Spinal cord (tissue), 10 donors: ENCODE results near the gene KIRREL3. TPM values are rescaled to one million over a fixed set of nuclear protein-coding genes. Genes with fewer than 3 reads are reported as not detected.
A peak's percentile ranks its signal among the peaks of the same experiment; 100 is the strongest.

ENCODE experiments used
- DNase-seq, 6 donors: peaks; one replicate each; pipeline versions ENCODE4 v3.0.0 to v3.0.0-alpha.2; 2013 to 2015; ENCODE audit warnings: low spot score in 6 of 6, low read depth in 4 of 6
- H3K27ac ChIP-seq: one replicate; pipeline ENCODE4 v1.5.1; 2013; ENCODE audit warnings: low read depth, low read length, control low read depth
- H3K27me3 ChIP-seq: one replicate; pipeline ENCODE4 v1.6.1; 2013; ENCODE audit warnings: low read length; ENCODE audit not compliant: control insufficient read depth, insufficient read depth
- H3K36me3 ChIP-seq: one replicate; pipeline ENCODE4 v1.6.1; 2013; ENCODE audit warnings: low read length; ENCODE audit not compliant: control insufficient read depth, insufficient read depth
- H3K4me1 ChIP-seq: one replicate; pipeline ENCODE4 v1.6.1; 2013; ENCODE audit warnings: low read length; ENCODE audit not compliant: control insufficient read depth, insufficient read depth
- H3K4me3 ChIP-seq: one replicate; pipeline ENCODE4 v1.5.1; 2013; ENCODE audit warnings: low read depth, low read length, control low read depth
- H3K9me3 ChIP-seq: one replicate; pipeline ENCODE4 v1.6.1; 2013; ENCODE audit warnings: low read length; ENCODE audit not compliant: control insufficient read depth, insufficient read depth
- WGBS: methylation state at CpG from one replicate; pipeline ENCODE4 v1.1.5; 2013; ENCODE audit warnings: missing lambda C conversion rate; ENCODE audit not compliant: insufficient coverage; 5-methylcytosine and 5-hydroxymethylcytosine counted together
- polyA plus RNA-seq, 2 donors: library from polyadenylated mRNA; unstranded; fragments of 120-200 nt; gene quantifications; one replicate each; pipeline ENCODE4 v1.2.1, GENCODE V29; 2013; ENCODE audit not compliant: insufficient read length in 2 of 2
- total RNA-seq, 2 donors: library from RNA; depleted of rRNA in 1 of 2; stranded (reverse); fragments of 120-200 nt in 1 of 2; fragments of >200 nt in 1 of 2; gene quantifications; one replicate each; pipeline versions ENCODE4 v1.2.3 to v1.2.4, GENCODE V29; 2013 to 2014
- donor health status: healthy.

The KIRREL3 gene
- total and polyA plus RNA-seq, 4 donors = 10.0 to 58.1 (median 31.7) TPM

DNA sequence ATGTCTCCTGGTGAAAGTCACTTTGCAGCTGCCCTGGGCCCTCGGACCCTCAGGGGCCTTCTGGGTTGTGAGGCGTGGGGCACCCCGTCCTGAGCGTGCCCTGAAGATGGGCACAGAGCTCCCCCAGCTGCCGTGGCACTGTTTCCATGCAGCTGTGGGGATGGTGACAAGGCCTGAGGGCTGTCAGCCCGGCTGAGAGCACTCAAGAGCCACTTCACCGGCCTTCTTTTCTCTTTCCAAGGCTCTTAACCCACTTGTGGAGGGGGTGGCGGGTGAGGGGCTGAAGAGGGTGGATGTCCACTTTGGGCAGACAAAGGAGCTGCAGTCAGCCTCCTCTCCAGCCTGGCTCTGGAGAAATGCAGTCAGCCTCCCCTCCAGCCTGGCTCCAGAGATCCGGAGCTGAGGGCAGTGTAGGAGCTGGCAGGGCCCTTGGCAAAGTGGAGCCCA lies 405.6 kb downstream of the KIRREL3 start:
- peaks cover 34% of the 10 kb centered on the region for H3K4me1 ChIP-seq
- WGBS = 66% methylated on average over 6 of the region's 9 CpGs
- no peaks in the 10 kb centered on the region for H3K36me3 ChIP-seq

GRCh38 chr11:126592496-126593410 lies 407.8 kb downstream of the KIRREL3 start:
- Histone ChIP-seq H3K4me1 (peaks cover 39% of the 10 kb centered on the region), H3K4me3 (no peak overlapping the region), H3K27me3 (peaks cover 20% of the 10 kb centered on the region), H3K36me3 (no peaks in the 10 kb centered on the region), H3K27ac (no peak overlapping the region), H3K9me3 (no peaks in the 10 kb centered on the region)
- WGBS = 72% methylated on average over 21 of the region's 21 CpGs
- DNase-seq = no peak

More for the DNA sequence above, 405.6 kb downstream of the KIRREL3 start:
- Histone ChIP-seq H3K9me3 (no peaks in the 10 kb centered on the region), H3K27me3 (peaks cover 17% of the 10 kb centered on the region), H3K4me3 (no peak overlapping the region), H3K27ac (no peak overlapping the region)
- DNase-seq = no peak

DNA sequence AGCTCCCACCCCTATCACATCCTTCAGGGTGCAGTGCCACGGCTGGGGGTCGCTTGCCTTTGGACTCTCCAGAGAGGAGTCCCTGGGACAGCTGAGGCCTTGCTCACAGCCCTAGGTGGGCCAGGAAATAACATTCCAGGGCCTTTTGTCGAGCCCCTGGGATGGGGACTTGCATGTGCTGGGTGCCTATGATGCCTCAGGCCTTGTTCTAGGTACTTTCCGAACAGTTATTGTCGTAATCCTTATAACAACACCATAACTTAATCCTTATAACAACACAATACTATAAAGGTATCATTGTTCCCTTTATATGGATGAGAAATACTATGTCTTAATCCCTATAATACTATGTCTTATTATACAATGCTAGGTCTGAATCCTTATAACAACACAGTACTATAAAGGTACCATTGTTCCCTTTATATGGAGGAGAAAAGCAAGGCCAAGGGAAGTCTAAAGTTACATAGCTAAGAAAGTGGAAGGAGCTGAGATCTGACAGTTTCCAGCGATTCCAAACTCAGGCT lies 408.5 kb downstream of the KIRREL3 start:
- H3K27me3 ChIP-seq = peaks cover 16% of the 10 kb centered on the region
- H3K4me3 ChIP-seq = no peak overlapping the region
- no peaks in the 10 kb centered on the region for H3K9me3 ChIP-seq
- DNase-seq = no peak
- peaks cover 42% of the 10 kb centered on the region for H3K4me1 ChIP-seq
- 96% methylated on average over 3 of the region's 6 CpGs for WGBS
- H3K27ac ChIP-seq = no peak overlapping the region
- no peaks in the 10 kb centered on the region for H3K36me3 ChIP-seq

DNA sequence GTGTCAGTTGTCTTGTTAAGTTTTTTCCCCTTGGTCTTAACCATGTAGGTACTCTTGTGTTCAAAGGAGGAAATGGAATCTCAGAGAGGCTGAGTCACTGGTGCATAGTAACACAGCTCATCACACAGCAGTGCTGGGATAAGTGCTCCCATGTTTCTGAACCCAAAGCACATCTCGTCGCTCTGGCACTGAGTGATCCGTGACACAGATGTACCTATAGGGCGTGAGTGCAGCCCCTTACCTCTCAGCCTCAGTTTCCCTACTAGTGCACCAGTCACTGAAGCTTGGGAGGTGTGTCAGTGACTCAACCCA lies 411.1 kb downstream of the KIRREL3 start:
- Histone ChIP-seq H3K27ac (no peak overlapping the region), H3K36me3 (no peaks in the 10 kb centered on the region), H3K9me3 (no peaks in the 10 kb centered on the region), H3K4me1 (peaks cover 53% of the 10 kb centered on the region), H3K4me3 (no peak overlapping the region), H3K27me3 (peaks cover 15% of the 10 kb centered on the region)
- WGBS = 91% methylated on average over 4 of the region's 4 CpGs
- no peak for DNase-seq

GRCh38 chr11:126588630-126589491 lies 411.7 kb downstream of the KIRREL3 start:
- H3K4me3 ChIP-seq = no peak overlapping the region
- no peak overlapping the region for H3K27ac ChIP-seq
- WGBS = 65% methylated on average over 16 of the region's 16 CpGs
- DNase-seq = peak in 1 of 6 donors; percentile 66
- H3K9me3 ChIP-seq = no peaks in the 10 kb centered on the region
- H3K4me1 ChIP-seq = peaks cover 57% of the 10 kb centered on the region
- peaks cover 16% of the 10 kb centered on the region for H3K27me3 ChIP-seq
- H3K36me3 ChIP-seq = no peaks in the 10 kb centered on the region

- WGBS = no CpG with 5 or more reads among the region's 4 CpGs
- DNase-seq = peak in 1 of 6 donors; percentile 65
- H3K27ac ChIP-seq = no peak overlapping the region
- peaks cover 59% of the 10 kb centered on the region for H3K4me1 ChIP-seq
- H3K27me3 ChIP-seq = peaks cover 16% of the 10 kb centered on the region
- no peak overlapping the region for H3K4me3 ChIP-seq
- H3K36me3 ChIP-seq = no peaks in the 10 kb centered on the region
- no peaks in the 10 kb centered on the region for H3K9me3 ChIP-seq
Measured at GRCh38 chr11:126587541-126587940, 413.0 kb downstream of the KIRREL3 start.

DNA sequence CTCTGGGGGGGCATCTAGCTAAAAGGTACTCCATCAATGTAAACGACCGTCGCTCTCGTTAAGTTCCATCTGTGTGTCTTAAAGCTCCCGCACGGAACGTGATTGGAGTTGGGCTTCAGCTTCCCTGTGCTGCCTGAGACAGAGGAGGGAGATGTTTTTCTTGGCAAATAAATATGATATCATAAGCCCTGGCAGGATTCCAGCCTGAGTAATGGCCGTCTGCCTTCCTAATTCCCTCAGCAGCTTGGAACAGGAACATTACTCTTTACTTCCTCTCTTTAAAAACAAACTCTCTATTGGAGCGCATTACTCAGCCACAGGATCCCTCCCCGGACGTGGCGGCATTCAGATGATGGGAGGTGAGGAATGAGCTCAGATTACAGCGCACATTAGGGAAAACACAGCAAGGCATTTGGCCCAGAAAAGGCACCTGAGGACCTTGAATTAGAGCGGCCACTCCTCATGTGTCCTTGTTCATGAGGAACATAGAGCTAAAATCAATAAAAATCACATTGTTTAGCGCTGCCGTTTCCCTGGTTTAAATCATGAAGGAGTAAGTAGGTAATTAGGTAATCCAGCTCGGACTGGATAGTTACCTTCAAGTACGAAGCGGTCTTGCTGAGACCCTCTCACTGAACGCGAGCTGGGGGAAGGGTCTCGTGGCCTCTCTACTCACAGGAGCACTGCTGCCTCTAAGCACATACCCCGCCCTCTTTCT lies 414.6 kb downstream of the KIRREL3 start:
- Histone ChIP-seq H3K36me3 (no peaks in the 10 kb centered on the region), H3K27me3 (peaks cover 15% of the 10 kb centered on the region), H3K9me3 (no peaks in the 10 kb centered on the region), H3K27ac (peak overlapping the region; percentile 4), H3K4me3 (no peak overlapping the region), H3K4me1 (peaks cover 66% of the 10 kb centered on the region)
- WGBS = 29% methylated on average over 17 of the region's 23 CpGs
- peak in 4 of 6 donors; percentile 31 to 92 (median 66) for DNase-seq

DNA sequence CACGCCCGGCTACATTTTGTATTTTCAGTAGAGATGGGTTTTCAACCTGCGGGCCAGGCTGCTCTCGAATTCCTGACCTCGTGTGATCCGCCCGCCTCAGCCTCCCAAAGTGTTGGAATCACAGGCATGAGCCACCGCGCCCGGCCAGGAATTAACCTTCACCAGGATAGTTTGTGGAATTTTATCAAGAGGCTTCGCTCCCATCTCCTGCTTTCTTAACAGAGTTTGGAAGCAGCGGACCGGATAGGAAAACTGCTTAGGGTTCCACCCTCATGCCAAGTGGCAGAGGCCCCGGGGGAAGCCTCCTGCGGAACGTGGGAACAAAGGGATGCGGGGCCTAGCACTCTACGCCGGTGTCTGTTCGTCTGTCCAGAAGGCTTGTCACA lies 415.2 kb downstream of the KIRREL3 start:
- Histone ChIP-seq H3K27me3 (peaks cover 15% of the 10 kb centered on the region), H3K9me3 (no peaks in the 10 kb centered on the region), H3K4me3 (no peak overlapping the region), H3K4me1 (peaks cover 63% of the 10 kb centered on the region), H3K36me3 (no peaks in the 10 kb centered on the region), H3K27ac (peak overlapping the region; percentile 4)
- WGBS = 49% methylated on average over 18 of the region's 20 CpGs
- DNase-seq = no peak
